GM10847 (cell line): ENCODE results near the gene DNAH17.

ENCODE experiments used
- POLR2A ChIP-seq: IDR thresholded peaks from 2 replicates; pipeline ENCODE4 v1.6.1; 2011; ENCODE audit not compliant: insufficient read length; ENCODE audit errors: extremely low read depth

The DNAH17 gene

DNA sequence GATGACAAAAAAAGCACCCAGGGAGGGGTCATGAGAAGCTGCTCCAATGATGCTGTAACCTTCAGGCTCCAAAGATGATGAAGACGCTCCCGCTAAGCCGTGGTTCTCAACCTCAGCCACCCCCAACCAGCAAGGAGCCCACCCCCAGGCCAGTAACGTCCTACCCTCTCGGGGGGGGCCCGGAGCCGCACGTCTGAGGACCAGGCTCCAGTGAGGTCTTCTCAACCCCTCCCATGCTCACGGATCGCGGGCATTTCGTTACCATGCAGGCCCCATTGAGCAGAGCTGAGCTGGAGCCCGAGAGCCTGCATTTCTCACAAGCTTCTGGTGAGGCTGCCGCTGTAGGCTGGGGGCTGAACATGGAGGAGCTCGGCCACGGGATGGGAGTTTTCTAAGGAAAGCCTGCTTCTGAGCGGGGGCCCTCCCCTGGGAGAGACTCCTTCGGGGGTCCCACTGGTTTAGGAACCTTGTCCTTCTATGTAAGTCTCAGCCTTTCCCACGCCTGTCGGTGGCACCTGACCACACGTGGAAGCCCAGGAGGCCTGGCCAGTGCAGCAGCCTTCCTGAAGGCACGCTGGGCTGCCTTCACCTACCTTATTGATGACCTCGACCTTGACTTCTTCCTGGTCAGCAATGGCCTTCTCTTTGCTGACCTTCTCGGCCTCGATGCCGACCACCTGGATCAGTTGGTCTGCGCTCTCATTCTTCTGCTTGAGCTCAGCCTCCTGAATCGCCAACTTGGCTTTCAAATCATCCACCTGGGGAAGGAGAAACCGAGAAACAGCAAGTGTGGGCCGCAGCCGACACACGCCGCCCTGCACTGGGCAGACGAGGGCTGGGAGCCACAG, 116.0 kb downstream of the DNAH17 start:
- TF ChIP-seq POLR2A, result no peak

DNA sequence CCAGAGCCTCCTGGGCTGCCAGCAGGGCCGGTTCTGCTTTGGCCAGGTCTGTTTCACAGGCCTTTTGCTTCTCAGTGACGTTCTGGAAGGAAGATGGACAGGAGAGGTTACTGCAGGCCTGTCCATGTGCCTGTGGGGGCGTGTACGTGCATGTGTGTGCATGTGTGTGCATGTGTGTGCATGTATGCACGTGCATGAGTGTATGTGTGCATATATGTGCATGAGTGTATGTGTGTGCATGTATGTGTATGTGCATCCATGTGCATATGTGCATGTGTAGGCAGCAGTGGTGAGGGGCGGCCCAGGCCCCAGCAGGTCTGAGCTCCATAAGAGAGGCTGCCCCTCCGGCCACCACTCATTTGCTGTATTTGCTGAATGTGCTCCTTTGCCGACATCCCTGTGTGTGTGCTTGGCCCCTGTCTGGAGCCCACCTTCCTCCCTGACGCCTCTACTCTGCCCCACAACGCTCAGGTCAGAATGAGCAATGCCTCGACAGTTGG, 117.0 kb downstream of the DNAH17 start:
- TF ChIP-seq POLR2A, result no peak

DNA sequence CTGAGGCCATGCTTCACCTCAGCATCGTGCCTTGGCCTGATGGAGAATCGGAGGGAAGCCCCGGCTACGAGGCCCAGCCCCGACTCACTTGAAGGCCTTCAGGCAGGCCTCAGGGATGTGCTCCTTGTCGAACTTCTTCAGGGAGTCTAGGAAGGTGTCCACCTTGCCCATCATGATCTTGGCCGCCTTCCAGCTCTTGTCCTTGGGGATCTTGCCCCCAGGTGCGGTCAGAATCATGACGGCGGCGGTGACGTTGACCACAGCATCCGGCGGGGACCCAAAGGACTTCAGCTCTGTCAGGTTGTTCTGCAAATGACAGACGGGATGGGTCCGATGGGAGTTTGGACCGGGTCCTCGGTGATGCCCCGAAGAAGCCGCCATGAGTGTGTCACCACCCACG, 117.5 kb downstream of the DNAH17 start:
- no peak for TF ChIP-seq POLR2A

DNA sequence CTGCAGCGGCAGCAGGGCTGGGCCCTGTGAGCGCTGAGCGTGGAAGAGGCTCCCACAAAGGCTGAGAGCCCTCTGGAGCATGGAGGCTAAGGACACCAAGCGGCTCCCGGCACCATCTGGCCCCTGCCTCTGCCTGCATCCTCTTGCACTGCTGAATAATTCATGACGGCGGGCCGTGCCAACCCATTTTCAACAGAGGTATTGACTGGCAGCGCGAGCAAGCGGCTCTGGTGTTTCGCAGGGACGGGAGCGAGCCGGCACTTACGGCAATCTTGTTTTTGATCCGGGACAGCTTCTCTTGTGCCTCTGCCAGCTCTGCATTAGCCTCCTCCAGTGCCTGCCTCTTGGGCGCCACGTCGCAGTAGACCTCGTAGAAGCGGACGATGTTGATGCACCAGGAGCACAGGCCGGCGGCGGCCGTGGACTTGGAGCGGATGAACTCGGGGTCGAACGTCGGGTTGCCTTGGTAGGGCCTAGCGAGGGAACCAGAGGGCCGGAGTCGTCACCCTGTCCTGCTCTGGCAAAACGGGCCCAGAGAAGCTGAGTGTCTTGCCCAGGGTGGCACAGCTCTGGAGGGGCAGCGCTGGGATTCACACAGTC, 118.4 kb downstream of the DNAH17 start:
- TF ChIP-seq POLR2A, result no peak

DNA sequence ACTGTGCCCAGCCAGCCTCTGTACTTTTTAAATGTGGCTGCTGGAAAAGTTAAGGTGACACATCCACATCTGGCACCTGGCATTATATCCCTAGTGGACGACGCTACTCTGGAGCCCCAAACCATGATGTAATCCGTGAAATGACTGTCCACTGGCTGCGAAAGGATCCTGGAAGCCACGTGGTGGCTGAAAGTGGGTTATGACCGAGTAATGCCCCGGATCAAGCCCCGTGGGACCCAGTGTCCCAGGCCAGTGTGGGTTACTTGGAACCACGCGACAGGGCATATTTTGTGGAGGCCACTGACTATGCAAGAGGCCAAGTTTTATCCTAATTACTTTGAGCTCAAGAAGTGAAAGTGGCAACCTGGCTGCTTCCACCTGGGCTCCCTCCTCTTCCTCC, 119.1 kb downstream of the DNAH17 start:
- TF ChIP-seq POLR2A, result no peak

DNA sequence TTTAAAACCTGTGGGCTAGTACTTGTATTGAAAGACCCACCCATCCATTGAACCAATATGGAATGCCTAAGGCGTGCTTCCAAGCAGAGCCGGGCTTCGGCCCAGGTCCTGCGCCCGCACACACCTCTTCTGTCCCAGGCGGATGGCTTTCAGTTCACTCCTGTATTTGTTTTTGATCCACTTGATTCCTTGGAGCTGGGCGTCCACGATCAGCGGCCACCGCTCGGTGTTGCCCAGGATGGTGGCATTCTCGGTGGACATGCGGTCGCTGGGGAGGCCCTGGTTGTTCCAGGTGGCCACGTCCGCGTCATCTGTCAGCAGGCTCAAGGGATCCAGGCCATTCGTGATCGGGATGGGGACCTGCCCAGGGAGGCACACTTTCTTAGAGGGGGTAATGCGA, 122.8 kb downstream of the DNAH17 start:
- no peak for TF ChIP-seq POLR2A

DNA sequence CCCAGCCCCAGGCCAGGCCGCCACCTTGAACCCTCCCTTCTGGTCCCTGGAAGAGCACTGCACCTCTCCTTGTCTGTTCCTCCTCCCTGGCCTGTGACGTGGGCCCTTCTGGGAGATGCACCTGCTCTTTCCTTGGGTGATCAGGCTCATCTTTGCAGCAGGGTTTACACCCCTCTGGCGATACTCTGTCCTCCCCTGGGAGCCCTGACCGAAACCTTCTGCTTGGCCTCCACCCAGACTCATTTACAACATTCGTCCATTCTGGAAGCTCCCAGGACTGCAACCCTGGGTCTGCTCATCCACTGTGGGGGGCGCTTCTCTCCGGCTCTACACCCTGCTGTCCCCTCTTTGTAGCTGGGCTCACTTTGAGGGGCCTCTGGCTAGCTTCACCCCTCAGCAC, 125.4 kb downstream of the DNAH17 start:
- TF ChIP-seq POLR2A, result no peak

DNA sequence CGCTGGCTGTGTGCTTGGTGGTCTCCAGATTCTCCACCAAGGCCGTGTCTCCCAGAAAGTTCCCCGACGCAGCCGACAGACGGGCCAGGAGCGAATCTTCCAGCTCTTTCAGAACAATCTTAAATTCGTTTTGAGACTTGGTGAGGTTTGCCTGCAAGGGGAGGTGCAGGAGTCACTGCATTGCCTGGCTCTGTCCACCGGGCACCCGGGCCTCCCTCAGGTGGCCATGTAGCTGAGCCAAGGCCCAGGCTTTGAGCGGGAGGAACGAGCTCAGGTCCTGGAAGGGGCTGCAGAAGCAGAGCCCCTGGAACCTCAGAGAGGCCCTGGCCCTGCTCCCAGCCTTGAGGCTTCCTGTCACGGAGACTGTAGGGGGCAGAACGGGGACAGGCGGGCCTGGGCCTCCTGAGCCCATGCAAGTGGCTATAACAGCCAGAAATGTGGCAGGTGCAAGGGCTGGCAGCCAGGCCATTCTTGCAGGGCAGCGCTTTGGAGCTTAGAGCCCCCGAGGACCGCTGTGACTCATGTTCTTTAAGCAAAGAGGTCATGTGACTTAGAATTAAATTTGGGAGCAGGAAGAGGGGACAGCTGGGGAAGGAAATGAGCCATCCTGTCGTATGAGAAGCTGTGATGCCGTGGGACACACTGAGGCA, 126.4 kb downstream of the DNAH17 start:
- TF ChIP-seq POLR2A, result no peak

DNA sequence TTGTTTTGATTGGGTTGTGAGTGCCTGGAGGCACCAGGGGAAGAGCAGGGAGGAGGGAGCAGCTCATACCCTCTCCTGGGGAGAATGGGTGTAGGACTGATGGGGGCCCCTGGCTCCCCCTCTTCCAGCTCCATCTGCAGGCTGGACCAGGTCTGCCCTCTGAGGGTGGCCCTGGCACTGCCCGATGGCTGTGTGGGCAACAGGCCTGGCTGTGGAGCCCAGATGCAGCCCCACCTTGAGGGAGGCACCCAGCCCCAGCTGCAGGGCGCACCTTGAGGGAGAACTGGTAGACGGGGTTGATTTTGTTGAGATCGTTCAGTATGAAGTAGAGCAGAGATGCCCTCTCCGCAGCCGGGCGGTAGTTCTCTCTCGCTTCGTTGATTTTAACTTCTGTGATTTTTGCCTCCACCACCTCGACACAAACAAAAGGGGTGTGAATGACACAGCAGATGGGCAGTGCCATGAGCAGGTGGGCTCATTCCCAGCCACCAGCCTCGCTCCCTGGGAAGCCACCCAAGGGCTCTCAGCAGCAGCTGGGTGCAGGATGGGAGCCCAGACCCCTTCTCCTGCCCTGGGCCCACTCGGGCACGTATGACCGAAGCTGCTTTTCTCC, 127.1 kb downstream of the DNAH17 start:
- no peak for TF ChIP-seq POLR2A

DNA sequence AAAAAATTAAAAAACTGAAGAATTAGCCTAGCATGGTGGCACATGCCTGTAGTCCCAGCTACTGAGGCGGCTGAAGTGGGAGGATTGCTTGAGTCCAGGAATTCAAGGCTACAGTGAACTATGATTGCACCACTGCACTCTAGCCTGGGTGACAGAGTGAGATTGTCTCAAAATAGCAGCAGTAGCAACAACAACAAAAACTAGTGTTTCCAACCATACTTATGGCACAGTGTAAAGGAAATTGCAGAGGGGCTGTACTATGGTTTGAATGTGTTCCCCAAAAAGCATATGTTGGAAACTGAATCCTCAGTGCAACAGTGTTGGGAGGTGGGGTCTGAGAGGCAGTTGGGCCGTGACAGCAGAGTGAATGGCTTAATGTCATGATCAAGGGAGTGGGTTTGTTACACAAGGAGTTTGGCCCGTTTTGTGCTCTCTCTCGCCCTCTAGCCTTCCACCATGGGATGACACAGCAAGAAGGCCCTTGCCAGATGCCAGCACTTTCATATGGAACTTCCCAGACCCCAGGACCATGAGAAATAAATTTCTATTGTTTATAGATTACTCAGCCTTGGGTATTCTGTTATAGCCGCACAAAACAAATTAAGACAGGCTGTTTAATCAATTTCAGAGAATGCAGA, 128.7 kb downstream of the DNAH17 start:
- no peak for TF ChIP-seq POLR2A

DNA sequence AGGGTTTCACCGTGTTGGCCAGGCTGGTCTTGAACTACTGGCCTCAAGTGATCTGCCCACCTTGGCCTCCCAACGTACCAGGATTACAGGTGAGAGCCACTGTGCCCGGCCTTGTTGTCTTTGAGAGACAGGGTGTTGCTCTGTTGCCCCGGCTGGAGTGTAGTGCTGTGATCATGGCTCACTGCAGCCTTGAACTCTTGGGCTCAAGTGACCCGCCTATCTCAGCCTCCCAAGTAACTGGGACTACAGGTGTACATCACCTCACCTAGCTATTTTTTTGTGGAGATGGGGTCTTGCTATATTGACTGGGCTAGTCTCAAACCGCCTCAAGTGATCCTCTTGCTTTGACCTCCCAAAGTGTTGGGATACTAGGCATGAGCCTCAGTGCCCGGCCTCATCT, 130.4 kb downstream of the DNAH17 start:
- TF ChIP-seq POLR2A, result no peak

DNA sequence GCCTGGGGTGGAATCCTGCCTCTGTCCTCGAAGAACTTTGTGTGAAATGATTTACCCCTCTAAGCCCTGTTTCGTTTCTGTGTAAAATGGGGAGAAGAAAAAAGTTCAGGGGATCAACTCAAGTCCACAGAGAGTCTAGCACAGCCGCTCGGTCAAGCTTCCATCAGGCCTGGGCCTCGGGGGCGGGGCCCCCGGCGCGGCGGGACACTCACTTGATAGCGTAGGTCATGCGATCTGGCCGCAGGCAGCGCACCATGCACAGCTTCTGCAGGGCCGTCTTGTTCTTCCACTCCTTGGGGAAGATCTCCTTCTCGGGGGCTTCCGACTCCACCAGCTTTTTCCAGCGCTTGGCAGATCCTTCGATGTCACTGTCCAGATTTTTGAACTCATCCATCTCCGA, 132.8 kb downstream of the DNAH17 start:
- TF ChIP-seq POLR2A, result no peak

DNA sequence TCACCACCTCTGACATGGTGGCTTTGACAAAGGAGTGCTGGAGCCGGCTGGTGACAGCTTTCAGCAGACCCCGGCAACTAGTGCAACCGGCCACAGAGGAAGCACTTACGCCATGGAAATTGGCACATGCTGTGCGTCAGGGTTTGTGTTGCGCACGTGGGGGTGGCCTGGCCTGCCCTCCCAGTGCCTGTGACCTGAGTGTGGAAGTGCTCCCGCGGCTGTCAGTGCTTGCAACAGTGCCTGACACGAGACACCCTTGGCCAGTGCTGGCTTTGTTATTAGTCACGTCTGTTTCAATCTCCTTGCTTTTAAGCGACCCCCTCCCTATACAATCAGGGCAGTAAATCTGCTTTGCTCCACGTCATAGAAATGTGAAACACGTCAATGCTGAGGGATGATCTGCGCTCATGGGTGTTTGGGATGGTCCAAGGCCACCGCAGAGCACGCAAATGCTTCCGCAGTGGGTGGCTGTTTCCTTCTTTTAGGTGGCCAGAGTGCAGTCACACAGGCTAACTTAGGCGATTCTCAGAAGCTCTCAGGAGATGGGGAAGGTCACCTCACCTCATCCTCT, 134.5 kb downstream of the DNAH17 start:
- no peak for TF ChIP-seq POLR2A

DNA sequence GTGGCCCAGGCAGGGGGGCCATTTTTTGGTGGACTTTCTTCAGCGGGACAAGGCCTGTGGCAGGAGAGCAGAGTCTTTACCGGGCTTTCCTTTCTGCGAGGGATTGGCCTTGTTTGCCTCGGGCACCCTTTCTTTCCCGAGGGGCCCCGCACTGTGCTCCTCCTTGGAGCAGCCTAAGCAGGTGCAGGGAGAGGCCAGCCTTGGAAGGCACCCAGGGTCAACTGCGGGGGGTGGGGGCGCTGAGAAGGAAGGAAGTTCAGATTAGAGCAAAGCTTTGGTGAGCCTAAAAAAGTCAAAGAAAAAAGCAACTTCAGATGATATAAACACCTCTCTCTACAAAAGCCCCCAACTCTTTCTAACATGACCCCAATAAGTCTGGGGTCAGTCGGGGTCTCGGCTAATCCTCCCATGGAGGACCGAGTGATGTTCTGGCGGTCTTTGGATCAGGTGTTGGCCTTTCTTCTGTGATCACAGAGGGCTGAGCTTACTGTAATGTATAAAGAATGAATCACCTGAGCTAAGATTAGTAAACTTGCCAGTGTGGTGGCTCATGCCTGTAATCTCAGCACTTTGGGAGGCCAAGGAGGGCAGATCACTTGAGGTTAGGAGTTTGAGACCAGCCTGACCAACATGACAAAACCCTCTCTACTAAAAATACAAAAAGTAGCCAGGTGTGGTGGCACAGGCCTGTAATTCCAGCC, 135.8 kb downstream of the DNAH17 start:
- TF ChIP-seq POLR2A, result no peak
